PC-3 (cell line): ENCODE results near the gene BMP7. TPM values are rescaled to one million over a fixed set of nuclear protein-coding genes. Genes with fewer than 3 reads are reported as not detected.
A peak's percentile ranks its signal among the peaks of the same experiment; 100 is the strongest.

Experiments
- ATAC-seq: fragments of 200-7000 bp; cut with Tn5 transposase; 2 replicates; pipeline ENCODE4 v1.9.1; 2020; ENCODE audit warnings: mild to moderate bottlenecking, moderate library complexity
- BruUV-seq: library from RNA; stranded (reverse); fragments of 400-500 nt; replicated peaks from 2 replicates; lab custom pipeline; 2021; lab: Mats Ljungman, UMichigan
- CTCF ChIA-PET: fragments of 300-600 bp; sonication (Branson Sonifier 250); formaldehyde crosslinking; loops from one replicate; lab custom pipeline; 2022; ENCODE audit warnings: antibody characterized with exemption; lab: Charles Lee
- POLR2A ChIA-PET: fragments of 300-600 bp; sonication (Branson Sonifier 250); formaldehyde crosslinking; loops from one replicate; lab custom pipeline; 2022; ENCODE audit warnings: antibody characterized with exemption; ENCODE audit not compliant: unreplicated experiment; lab: Charles Lee
- DNase-seq: peaks from one replicate; pipeline ENCODE4 v3.0.0-alpha.2; 2015
- H2AFZ ChIP-seq: fragments of 300-600 bp; sonication (generic); 2 replicates; pipeline ENCODE4 v1.6.0; 2016; ENCODE audit warnings: antibody characterized with exemption, low read length
- H3F3A ChIP-seq: fragments of 300-600 bp; sonication (generic); one replicate; pipeline ENCODE4 v1.6.0; 2017; ENCODE audit warnings: antibody characterized with exemption, low read length, control low read depth, mild to moderate bottlenecking; ENCODE audit not compliant: unreplicated experiment
- H3K27ac ChIP-seq: fragments of 300-600 bp; sonication (generic); 2 replicates; pipeline ENCODE4 v1.5.1; 2016; ENCODE audit warnings: mild to moderate bottlenecking, low read length
- H3K27me3 ChIP-seq: fragments of 300-600 bp; sonication (generic); 2 replicates; pipeline ENCODE4 v1.6.1; 2016; ENCODE audit warnings: low read length, mixed read lengths
- H3K36me3 ChIP-seq: fragments of 300-600 bp; sonication (generic); 2 replicates; pipeline ENCODE4 v1.6.1; 2016; ENCODE audit warnings: low read depth, mixed run types, low read length, mixed read lengths
- H3K4me1 ChIP-seq: fragments of 300-600 bp; sonication (generic); 2 replicates; pipeline ENCODE4 v1.5.1; 2016; ENCODE audit warnings: low read length; ENCODE audit not compliant: insufficient read depth
- H3K4me2 ChIP-seq: fragments of 300-600 bp; sonication (generic); 2 replicates; pipeline ENCODE4 v1.6.0; 2016; ENCODE audit warnings: low read length
- H3K4me3 ChIP-seq: fragments of 300-600 bp; sonication (generic); 2 replicates; pipeline ENCODE4 v1.5.1; 2016; ENCODE audit warnings: mild to moderate bottlenecking, low read length, mixed read lengths
- H3K79me2 ChIP-seq: fragments of 300-600 bp; sonication (generic); 2 replicates; pipeline ENCODE4 v1.6.1; 2017; ENCODE audit warnings: low read length, mixed read lengths
- H3K9ac ChIP-seq: fragments of 300-600 bp; sonication (generic); 2 replicates; pipeline ENCODE4 v1.6.0; 2016; ENCODE audit warnings: mild to moderate bottlenecking, low read length
- H3K9me2 ChIP-seq: fragments of 300-600 bp; sonication (generic); replicated peaks from 2 replicates; pipeline ENCODE4 v1.6.1; 2016; ENCODE audit warnings: mixed run types, low read length, mixed read lengths
- H3K9me3 ChIP-seq: fragments of 300-600 bp; sonication (generic); 2 replicates; pipeline ENCODE4 v1.6.1; 2016; ENCODE audit warnings: low read length, mixed read lengths
- H4K20me1 ChIP-seq: fragments of 300-600 bp; sonication (generic); 2 replicates; pipeline ENCODE4 v1.6.1; 2016; ENCODE audit warnings: low read length, mixed read lengths
- CTCF ChIP-seq: fragments of 300-600 bp; sonication (generic); conservative IDR thresholded peaks from 2 replicates; pipeline ENCODE4 v1.5.1; 2017; ENCODE audit warnings: antibody characterized with exemption, low read depth, mild to moderate bottlenecking, low read length
- EZH2 ChIP-seq: fragments of 300-600 bp; sonication (generic); IDR thresholded peaks from one replicate; pipeline ENCODE4 v1.6.1; 2017; ENCODE audit warnings: antibody characterized with exemption, mild to moderate bottlenecking, low read length; ENCODE audit not compliant: unreplicated experiment
- EZH2phosphoT487 ChIP-seq: fragments of 300-600 bp; sonication (generic); IDR thresholded peaks from 2 replicates; pipeline ENCODE4 v1.6.1; 2018; ENCODE audit warnings: mild to moderate bottlenecking, antibody characterized with exemption, low read length, borderline replicate concordance
- intact Hi-C: fragments of 100-400 bp; cut with micrococcal nuclease; formaldehyde crosslinking; loops from 2 replicates; pipeline ENCODE4 v1.9.0; 2023
- total RNA-seq: library from RNA; depleted of rRNA; stranded (reverse); fragments of >200 nt; gene quantifications from 2 replicates; pipeline ENCODE4 v1.2.3, GENCODE V29; 2014

Gene BMP7
- total RNA-seq, 1 experiment from 2014 or later: not detected

- Histone ChIP-seq H3K27me3 (peaks cover 19% of the 10 kb centered on the region), H3K79me2 (no peaks in the 10 kb centered on the region), H3K9me2 (no peaks in the 10 kb centered on the region), H3K36me3 (no peaks in the 10 kb centered on the region), H3K9me3 (no peaks in the 10 kb centered on the region), H3F3A (no peaks in the 10 kb centered on the region), H3K4me3 (no peak overlapping the region), H3K27ac (no peak overlapping the region), H2AFZ (0 out of 2 replicates have a peak overlapping the region, but pooled peaks have one; percentile 8), H3K4me1 (peaks cover 12% of the 10 kb centered on the region; the same call in 1 of the 2 replicates), H3K9ac (no peak overlapping the region), H3K4me2 (no peak overlapping the region), H4K20me1 (no peaks in the 10 kb centered on the region)
- BruUV-seq: no TSS peak
- DNase-seq (peak; percentile 46), ATAC-seq (peak; percentile 64)
- CTCF ChIA-PET: no interaction called here
- TF ChIP-seq EZH2phosphoT487 (no peak), EZH2 (no peak)
- POLR2A ChIA-PET: no interaction called here
- intact Hi-C loops: no loop called here
These were observed 15.1 kb downstream of the BMP7 start for GRCh38 chr20:57251344-57251743.

GRCh38 chr20:57250607-57251343 is 15.7 kb downstream of the BMP7 start:
- Histone ChIP-seq H3K9me3 (no peaks in the 10 kb centered on the region), H3K27me3 (peaks cover 14% of the 10 kb centered on the region; the same call in 1 of the 2 replicates), H3K79me2 (no peaks in the 10 kb centered on the region), H3K27ac (no peak overlapping the region), H3K4me2 (no peak overlapping the region), H3K9me2 (no peaks in the 10 kb centered on the region), H2AFZ (0 out of 2 replicates have a peak overlapping the region, but pooled peaks have one; percentile 13), H3K4me1 (peaks cover 12% of the 10 kb centered on the region; the same call in 1 of the 2 replicates), H3K9ac (no peak overlapping the region), H4K20me1 (no peaks in the 10 kb centered on the region), H3K36me3 (no peaks in the 10 kb centered on the region), H3K4me3 (no peak overlapping the region), H3F3A (no peaks in the 10 kb centered on the region)
- intact Hi-C loops: no loop called here
- no peak for DNase-seq
- CTCF ChIA-PET: no interaction called here
- no peak for TF ChIP-seq EZH2
- no peak for TF ChIP-seq EZH2phosphoT487
- no peak for TF ChIP-seq CTCF
- POLR2A ChIA-PET: no interaction called here
- no peak; the same call in 1 of the 2 replicates for ATAC-seq
- BruUV-seq: no TSS peak

- peaks cover 7% of the 10 kb centered on the region; the same call in 1 of the 2 replicates for H3K27me3 ChIP-seq
- no peak for ATAC-seq
- no peak overlapping the region for H3K9ac ChIP-seq
- no peaks in the 10 kb centered on the region for H4K20me1 ChIP-seq
- H3F3A ChIP-seq: no peaks in the 10 kb centered on the region
- intact Hi-C loops: no loop called here
- H3K9me3 ChIP-seq: no peaks in the 10 kb centered on the region
- H3K79me2 ChIP-seq: no peaks in the 10 kb centered on the region
- H3K36me3 ChIP-seq: no peaks in the 10 kb centered on the region
- DNase-seq: no peak
- H3K4me1 ChIP-seq: peaks cover 12% of the 10 kb centered on the region; the same call in 1 of the 2 replicates
- no peak for TF ChIP-seq CTCF
- no peak for TF ChIP-seq EZH2phosphoT487
- TF ChIP-seq EZH2: no peak
- POLR2A ChIA-PET: no interaction called here
- H3K9me2 ChIP-seq: no peaks in the 10 kb centered on the region
- no peak overlapping the region for H3K4me3 ChIP-seq
- H3K27ac ChIP-seq: no peak overlapping the region
- no peak overlapping the region for H3K4me2 ChIP-seq
- H2AFZ ChIP-seq: no peak overlapping the region
- CTCF ChIA-PET: interaction anchor here (0.6 kb wide), 1 partner anchor 156 kb away, joined by 3 read pairs; no protein-coding TSS in a partner anchor
- no TSS peak for BruUV-seq
These were observed 16.7 kb downstream of the BMP7 start for GRCh38 chr20:57249772-57250171.
